ENCODE results near the gene LAPTM5. TPM values are rescaled to one million over a fixed set of nuclear protein-coding genes. Genes with fewer than 3 reads are reported as not detected.

The LAPTM5 gene
- total and polyA plus RNA-seq, 10 of the 15 experiments (the other 5 are each of a cell fraction or from before 2014, with no cell fraction given), result 24.1 to 1,034 (median 687) TPM

DNA sequence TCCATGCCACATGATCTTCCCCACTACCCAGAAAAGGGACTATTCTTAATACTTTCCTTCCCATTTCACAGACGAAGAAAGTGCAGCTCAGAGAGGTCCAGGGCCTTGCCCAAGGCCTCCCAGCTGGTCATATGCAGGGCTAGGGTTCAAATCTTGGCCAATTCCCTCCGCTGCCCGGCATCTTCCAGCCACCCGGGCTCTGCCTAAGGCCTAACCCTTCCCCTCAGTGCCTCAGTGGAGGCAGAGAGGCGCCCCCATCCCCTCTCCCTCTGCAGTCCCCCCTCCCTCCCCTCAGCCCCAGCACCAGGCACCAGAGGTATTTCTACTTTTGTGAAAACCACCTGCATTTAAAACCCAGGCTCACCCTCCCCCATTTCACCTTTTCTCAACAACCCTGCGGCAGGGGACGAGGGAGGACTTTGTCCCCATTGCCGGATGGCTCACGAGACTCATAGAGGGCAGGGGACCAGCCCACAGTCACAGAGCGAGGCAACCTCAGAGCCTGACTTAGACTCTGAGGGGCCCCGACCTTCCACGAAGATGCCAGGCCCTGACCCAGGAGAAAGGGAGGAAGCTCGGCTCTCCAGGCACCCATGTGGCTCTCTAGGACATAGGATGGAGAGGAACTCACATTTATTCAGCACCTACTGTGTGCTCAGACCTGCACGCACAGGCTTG, 12.3 kb downstream of the LAPTM5 start (continued):
- TF ChIP-seq, protein P1, sequence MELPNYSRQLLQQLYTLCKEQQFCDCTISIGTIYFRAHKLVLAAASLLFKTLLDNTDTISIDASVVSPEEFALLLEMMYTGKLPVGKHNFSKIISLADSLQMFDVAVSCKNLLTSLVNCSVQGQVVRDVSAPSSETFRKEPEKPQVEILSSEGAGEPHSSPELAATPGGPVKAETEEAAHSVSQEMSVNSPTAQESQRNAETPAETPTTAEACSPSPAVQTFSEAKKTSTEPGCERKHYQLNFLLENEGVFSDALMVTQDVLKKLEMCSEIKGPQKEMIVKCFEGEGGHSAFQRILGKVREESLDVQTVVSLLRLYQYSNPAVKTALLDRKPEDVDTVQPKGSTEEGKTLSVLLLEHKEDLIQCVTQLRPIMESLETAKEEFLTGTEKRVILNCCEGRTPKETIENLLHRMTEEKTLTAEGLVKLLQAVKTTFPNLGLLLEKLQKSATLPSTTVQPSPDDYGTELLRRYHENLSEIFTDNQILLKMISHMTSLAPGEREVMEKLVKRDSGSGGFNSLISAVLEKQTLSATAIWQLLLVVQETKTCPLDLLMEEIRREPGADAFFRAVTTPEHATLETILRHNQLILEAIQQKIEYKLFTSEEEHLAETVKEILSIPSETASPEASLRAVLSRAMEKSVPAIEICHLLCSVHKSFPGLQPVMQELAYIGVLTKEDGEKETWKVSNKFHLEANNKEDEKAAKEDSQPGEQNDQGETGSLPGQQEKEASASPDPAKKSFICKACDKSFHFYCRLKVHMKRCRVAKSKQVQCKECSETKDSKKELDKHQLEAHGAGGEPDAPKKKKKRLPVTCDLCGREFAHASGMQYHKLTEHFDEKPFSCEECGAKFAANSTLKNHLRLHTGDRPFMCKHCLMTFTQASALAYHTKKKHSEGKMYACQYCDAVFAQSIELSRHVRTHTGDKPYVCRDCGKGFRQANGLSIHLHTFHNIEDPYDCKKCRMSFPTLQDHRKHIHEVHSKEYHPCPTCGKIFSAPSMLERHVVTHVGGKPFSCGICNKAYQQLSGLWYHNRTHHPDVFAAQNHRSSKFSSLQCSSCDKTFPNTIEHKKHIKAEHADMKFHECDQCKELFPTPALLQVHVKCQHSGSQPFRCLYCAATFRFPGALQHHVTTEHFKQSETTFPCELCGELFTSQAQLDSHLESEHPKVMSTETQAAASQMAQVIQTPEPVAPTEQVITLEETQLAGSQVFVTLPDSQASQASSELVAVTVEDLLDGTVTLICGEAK (IDR thresholded peaks at IDR 0.05; ENCODE audit: borderline replicate concordance), result no peak
- TF ChIP-seq JUND (IDR thresholded peaks at IDR 0.05; ENCODE audit: low read depth, low read length), result no peak
- no peak for TF ChIP-seq POU2F2 (IDR thresholded peaks at IDR 0.05; ENCODE audit: borderline replicate concordance, low read depth, low read length)
- TF ChIP-seq, protein P2, sequence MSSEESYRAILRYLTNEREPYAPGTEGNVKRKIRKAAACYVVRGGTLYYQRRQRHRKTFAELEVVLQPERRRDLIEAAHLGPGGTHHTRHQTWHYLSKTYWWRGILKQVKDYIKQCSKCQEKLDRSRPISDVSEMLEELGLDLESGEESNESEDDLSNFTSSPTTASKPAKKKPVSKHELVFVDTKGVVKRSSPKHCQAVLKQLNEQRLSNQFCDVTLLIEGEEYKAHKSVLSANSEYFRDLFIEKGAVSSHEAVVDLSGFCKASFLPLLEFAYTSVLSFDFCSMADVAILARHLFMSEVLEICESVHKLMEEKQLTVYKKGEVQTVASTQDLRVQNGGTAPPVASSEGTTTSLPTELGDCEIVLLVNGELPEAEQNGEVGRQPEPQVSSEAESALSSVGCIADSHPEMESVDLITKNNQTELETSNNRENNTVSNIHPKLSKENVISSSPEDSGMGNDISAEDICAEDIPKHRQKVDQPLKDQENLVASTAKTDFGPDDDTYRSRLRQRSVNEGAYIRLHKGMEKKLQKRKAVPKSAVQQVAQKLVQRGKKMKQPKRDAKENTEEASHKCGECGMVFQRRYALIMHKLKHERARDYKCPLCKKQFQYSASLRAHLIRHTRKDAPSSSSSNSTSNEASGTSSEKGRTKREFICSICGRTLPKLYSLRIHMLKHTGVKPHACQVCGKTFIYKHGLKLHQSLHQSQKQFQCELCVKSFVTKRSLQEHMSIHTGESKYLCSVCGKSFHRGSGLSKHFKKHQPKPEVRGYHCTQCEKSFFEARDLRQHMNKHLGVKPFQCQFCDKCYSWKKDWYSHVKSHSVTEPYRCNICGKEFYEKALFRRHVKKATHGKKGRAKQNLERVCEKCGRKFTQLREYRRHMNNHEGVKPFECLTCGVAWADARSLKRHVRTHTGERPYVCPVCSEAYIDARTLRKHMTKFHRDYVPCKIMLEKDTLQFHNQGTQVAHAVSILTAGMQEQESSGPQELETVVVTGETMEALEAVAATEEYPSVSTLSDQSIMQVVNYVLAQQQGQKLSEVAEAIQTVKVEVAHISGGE (CRISPR knock-in tag; IDR thresholded peaks at IDR 0.05), result no peak
- no peak for TF ChIP-seq EGR1 (IDR thresholded peaks at IDR 0.05; ENCODE audit: borderline replicate concordance in 1 of 2, low read depth in 2 of 2, low read length in 2 of 2)
- TF ChIP-seq, protein P3, sequence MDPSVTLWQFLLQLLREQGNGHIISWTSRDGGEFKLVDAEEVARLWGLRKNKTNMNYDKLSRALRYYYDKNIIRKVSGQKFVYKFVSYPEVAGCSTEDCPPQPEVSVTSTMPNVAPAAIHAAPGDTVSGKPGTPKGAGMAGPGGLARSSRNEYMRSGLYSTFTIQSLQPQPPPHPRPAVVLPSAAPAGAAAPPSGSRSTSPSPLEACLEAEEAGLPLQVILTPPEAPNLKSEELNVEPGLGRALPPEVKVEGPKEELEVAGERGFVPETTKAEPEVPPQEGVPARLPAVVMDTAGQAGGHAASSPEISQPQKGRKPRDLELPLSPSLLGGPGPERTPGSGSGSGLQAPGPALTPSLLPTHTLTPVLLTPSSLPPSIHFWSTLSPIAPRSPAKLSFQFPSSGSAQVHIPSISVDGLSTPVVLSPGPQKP (IDR thresholded peaks at IDR 0.05; ENCODE audit: low read depth, low read length), result no peak
- no peak for TF ChIP-seq STAT1 (conservative IDR thresholded peaks at IDR 0.05)
- TF ChIP-seq EZH2 (IDR thresholded peaks at IDR 0.05; ENCODE audit: borderline replicate concordance, control insufficient read depth, low read depth, low read length), result no peak
- TF ChIP-seq SRF (IDR thresholded peaks at IDR 0.05; ENCODE audit: low read depth in 2 of 2, low read length in 2 of 2), result no peak
- TF ChIP-seq BCL11A (IDR thresholded peaks at IDR 0.05; ENCODE audit: low read depth, low read length), result no peak
- TF ChIP-seq, protein P4, sequence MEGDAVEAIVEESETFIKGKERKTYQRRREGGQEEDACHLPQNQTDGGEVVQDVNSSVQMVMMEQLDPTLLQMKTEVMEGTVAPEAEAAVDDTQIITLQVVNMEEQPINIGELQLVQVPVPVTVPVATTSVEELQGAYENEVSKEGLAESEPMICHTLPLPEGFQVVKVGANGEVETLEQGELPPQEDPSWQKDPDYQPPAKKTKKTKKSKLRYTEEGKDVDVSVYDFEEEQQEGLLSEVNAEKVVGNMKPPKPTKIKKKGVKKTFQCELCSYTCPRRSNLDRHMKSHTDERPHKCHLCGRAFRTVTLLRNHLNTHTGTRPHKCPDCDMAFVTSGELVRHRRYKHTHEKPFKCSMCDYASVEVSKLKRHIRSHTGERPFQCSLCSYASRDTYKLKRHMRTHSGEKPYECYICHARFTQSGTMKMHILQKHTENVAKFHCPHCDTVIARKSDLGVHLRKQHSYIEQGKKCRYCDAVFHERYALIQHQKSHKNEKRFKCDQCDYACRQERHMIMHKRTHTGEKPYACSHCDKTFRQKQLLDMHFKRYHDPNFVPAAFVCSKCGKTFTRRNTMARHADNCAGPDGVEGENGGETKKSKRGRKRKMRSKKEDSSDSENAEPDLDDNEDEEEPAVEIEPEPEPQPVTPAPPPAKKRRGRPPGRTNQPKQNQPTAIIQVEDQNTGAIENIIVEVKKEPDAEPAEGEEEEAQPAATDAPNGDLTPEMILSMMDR (IDR thresholded peaks at IDR 0.05 in 2 of 3, conservative IDR thresholded peaks at IDR 0.05 in 1 of 3; ENCODE audit: control insufficient read depth in 2 of 3, extremely low read depth in 1 of 3, insufficient read depth in 1 of 3, low read depth in 3 of 3, low read length in 3 of 3), result no peak
- no peak for TF ChIP-seq CBX3 (IDR thresholded peaks at IDR 0.05; ENCODE audit: borderline replicate concordance, low read depth)

All from GM12878 (cell line).